Neural progenitor cell (in vitro differentiated cells): Measurements from ENCODE around the gene L3HYPDH. TPM values are rescaled to one million over a fixed set of nuclear protein-coding genes. Genes with fewer than 3 reads are reported as not detected.

ENCODE experiments used
- DNase-seq: peaks from one replicate; pipeline ENCODE4 v3.0.0-alpha.2; 2016; ENCODE audit warnings: low spot score
- H2AFZ ChIP-seq: fragments of 200-600 bp; sonication (generic); replicated peaks from 2 replicates; pipeline ENCODE4 v1.6.1; 2016; ENCODE audit warnings: antibody characterized with exemption
- H3F3A ChIP-seq: fragments of 200-600 bp; sonication (generic); 2 replicates; pipeline ENCODE4 v1.6.1; 2016; ENCODE audit warnings: antibody characterized with exemption, low read depth
- H3K27ac ChIP-seq: fragments of 200-600 bp; sonication (generic); 2 replicates; pipeline ENCODE4 v1.5.1; 2016; ENCODE audit warnings: mild to moderate bottlenecking
- H3K27me3 ChIP-seq: fragments of 200-600 bp; sonication (generic); 2 replicates; pipeline ENCODE4 v1.6.1; 2016; ENCODE audit warnings: mild to moderate bottlenecking, moderate library complexity
- H3K36me3 ChIP-seq: fragments of 200-600 bp; sonication (generic); 2 replicates; pipeline ENCODE4 v1.5.1; 2016
- H3K4me1 ChIP-seq: fragments of 200-600 bp; sonication (generic); 2 replicates; pipeline ENCODE4 v1.6.1; 2016; ENCODE audit warnings: mixed run types
- H3K4me2 ChIP-seq: fragments of 200-600 bp; sonication (generic); 2 replicates; pipeline ENCODE4 v1.6.1; 2016
- H3K4me3 ChIP-seq: fragments of 200-600 bp; sonication (generic); 2 replicates; pipeline ENCODE4 v1.5.1; 2016
- H3K79me2 ChIP-seq: fragments of 200-600 bp; sonication (generic); 2 replicates; pipeline ENCODE4 v1.6.1; 2016; ENCODE audit warnings: low read depth
- H3K9ac ChIP-seq: fragments of 200-600 bp; sonication (generic); 2 replicates; pipeline ENCODE4 v1.6.1; 2016
- H3K9me3 ChIP-seq: fragments of 200-600 bp; sonication (generic); 2 replicates; pipeline ENCODE4 v1.5.1; 2016; ENCODE audit warnings: low read depth
- H4K20me1 ChIP-seq: fragments of 200-600 bp; sonication (generic); 2 replicates; pipeline ENCODE4 v1.6.1; 2016; ENCODE audit warnings: low read depth
- H3K27ac Mint-ChIP-seq: 3 replicates; pipeline ENCODE4 v1.8.0; 2021; ENCODE audit warnings: mixed read lengths
- H3K27me3 Mint-ChIP-seq: 2 replicates; pipeline ENCODE4 v1.8.0; 2022; ENCODE audit warnings: low read depth, mild to moderate bottlenecking, inconsistent platforms, moderate library complexity, mixed read lengths; ENCODE audit not compliant: insufficient read depth
- H3K36me3 Mint-ChIP-seq: 3 replicates; pipeline ENCODE4 v1.8.0; 2021; ENCODE audit warnings: mixed read lengths
- H3K4me1 Mint-ChIP-seq: 3 replicates; pipeline ENCODE4 v1.8.0; 2021; ENCODE audit warnings: mixed read lengths
- H3K4me3 Mint-ChIP-seq: 3 replicates; pipeline ENCODE4 v1.8.0; 2021; ENCODE audit warnings: mild to moderate bottlenecking, moderate library complexity, mixed read lengths
- H3K9me3 Mint-ChIP-seq: 3 replicates; pipeline ENCODE4 v1.8.0; 2020; ENCODE audit warnings: mixed read lengths
- CTCF ChIP-seq: fragments of 200-600 bp; sonication (generic); IDR thresholded peaks from 2 replicates; pipeline ENCODE4 v1.5.1; 2017; ENCODE audit warnings: antibody characterized with exemption, mild to moderate bottlenecking
- EZH2 ChIP-seq: fragments of 200-600 bp; sonication (generic); IDR thresholded peaks from 2 replicates; pipeline ENCODE4 v1.6.1; 2017; ENCODE audit warnings: antibody characterized with exemption, mild to moderate bottlenecking, moderate library complexity
- EZH2phosphoT487 ChIP-seq: fragments of 200-600 bp; sonication (generic); IDR thresholded peaks from 2 replicates; pipeline ENCODE4 v1.6.1; 2017; ENCODE audit warnings: antibody characterized with exemption
- total RNA-seq: library from RNA; depleted of rRNA; stranded (reverse); fragments of >200 nt; gene quantifications from 2 replicates; pipeline ENCODE4 v1.2.3, GENCODE V29; 2015; ENCODE audit warnings: low replicate concordance

Gene L3HYPDH
- total RNA-seq, 1 donor from 2014 or later, result 20.8 TPM

DNA sequence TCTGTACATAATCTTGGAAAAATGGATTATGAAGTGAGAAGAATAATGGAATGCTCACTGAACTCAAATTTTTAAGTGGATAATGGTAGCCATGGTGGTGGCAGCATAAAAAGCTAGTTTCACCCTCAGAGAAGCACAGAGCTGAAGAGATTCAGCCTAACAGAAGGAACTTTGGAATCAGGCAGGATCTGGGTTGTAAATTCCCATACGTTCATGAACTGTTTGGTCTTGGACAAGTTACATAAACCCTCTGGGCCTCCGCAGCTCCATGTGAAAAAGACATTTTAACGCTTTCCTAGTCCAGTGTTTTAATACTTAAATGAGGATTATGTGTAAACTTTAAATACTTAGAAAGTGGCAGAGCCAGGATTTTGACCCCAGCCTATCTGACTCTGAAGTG lies 26.8 kb upstream of the L3HYPDH start:
- H3K4me2 ChIP-seq, result no peak overlapping the region
- no peaks in the 10 kb centered on the region for H3K27me3 ChIP-seq
- peaks cover 22% of the 10 kb centered on the region for H3F3A ChIP-seq
- DNase-seq, result no peak
- Mint-ChIP-seq H3K27ac (no peak overlapping the region), H3K4me1 (peaks cover 14% of the 10 kb centered on the region), H3K27me3 (peaks cover 6% of the 10 kb centered on the region), H3K9me3 (peaks cover 8% of the 10 kb centered on the region), H3K36me3 (peaks cover 3% of the 10 kb centered on the region), H3K4me3 (no peak overlapping the region)
- H3K4me3 ChIP-seq, result no peak overlapping the region
- no peaks in the 10 kb centered on the region for H3K79me2 ChIP-seq
- TF ChIP-seq EZH2phosphoT487 (no peak), CTCF (no peak), EZH2 (no peak)
- no peaks in the 10 kb centered on the region for H4K20me1 ChIP-seq
- no peaks in the 10 kb centered on the region for H3K9me3 ChIP-seq
- H2AFZ ChIP-seq, result no peak overlapping the region
- H3K9ac ChIP-seq, result no peak overlapping the region
- H3K4me1 ChIP-seq, result peaks cover 12% of the 10 kb centered on the region
- H3K36me3 ChIP-seq, result no peaks in the 10 kb centered on the region
- no peak overlapping the region for H3K27ac ChIP-seq

DNA sequence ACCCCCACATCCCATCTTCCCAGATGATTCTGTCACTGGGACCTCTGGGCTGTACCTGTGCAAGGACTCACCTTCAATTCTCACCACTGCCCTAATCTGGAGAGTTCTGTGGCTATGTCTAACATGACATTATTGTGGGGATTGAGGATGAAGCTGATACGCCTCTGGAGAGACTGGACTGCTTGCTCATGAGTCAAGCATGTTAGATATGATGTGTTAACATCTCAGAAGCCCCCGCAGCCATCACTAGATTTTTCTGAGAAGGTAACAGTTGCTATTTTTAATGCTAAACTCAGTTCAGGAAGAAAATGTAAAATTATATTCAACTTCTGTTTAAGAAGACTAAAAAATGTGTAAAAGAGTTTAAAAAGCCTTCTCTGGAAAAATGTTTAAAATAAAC lies 25.8 kb upstream of the L3HYPDH start:
- Histone ChIP-seq H4K20me1 (no peaks in the 10 kb centered on the region), H2AFZ (no peak overlapping the region), H3F3A (peaks cover 22% of the 10 kb centered on the region), H3K9me3 (no peaks in the 10 kb centered on the region), H3K9ac (no peak overlapping the region), H3K4me2 (no peak overlapping the region), H3K4me3 (no peak overlapping the region), H3K36me3 (no peaks in the 10 kb centered on the region), H3K79me2 (no peaks in the 10 kb centered on the region), H3K4me1 (peaks cover 12% of the 10 kb centered on the region), H3K27me3 (no peaks in the 10 kb centered on the region), H3K27ac (no peak overlapping the region)
- no peak overlapping the region for H3K4me3 Mint-ChIP-seq
- peaks cover 3% of the 10 kb centered on the region for H3K36me3 Mint-ChIP-seq
- TF ChIP-seq EZH2, result no peak
- TF ChIP-seq EZH2phosphoT487, result no peak
- TF ChIP-seq CTCF, result no peak
- H3K4me1 Mint-ChIP-seq, result peaks cover 14% of the 10 kb centered on the region
- no peak for DNase-seq
- peaks cover 8% of the 10 kb centered on the region for H3K9me3 Mint-ChIP-seq
- peaks cover 6% of the 10 kb centered on the region for H3K27me3 Mint-ChIP-seq
- no peak overlapping the region for H3K27ac Mint-ChIP-seq

- Mint-ChIP-seq H3K27ac (no peak overlapping the region), H3K4me3 (no peak overlapping the region), H3K4me1 (peaks cover 14% of the 10 kb centered on the region), H3K27me3 (peaks cover 6% of the 10 kb centered on the region), H3K9me3 (peaks cover 6% of the 10 kb centered on the region), H3K36me3 (peaks cover 3% of the 10 kb centered on the region)
- H3K4me1 ChIP-seq, result peaks cover 12% of the 10 kb centered on the region
- no peaks in the 10 kb centered on the region for H4K20me1 ChIP-seq
- H3K27me3 ChIP-seq, result no peaks in the 10 kb centered on the region
- H3K79me2 ChIP-seq, result no peaks in the 10 kb centered on the region
- peaks cover 4% of the 10 kb centered on the region for H3K36me3 ChIP-seq
- H3K9ac ChIP-seq, result no peak overlapping the region
- H3K9me3 ChIP-seq, result no peaks in the 10 kb centered on the region
- H3K4me2 ChIP-seq, result no peak overlapping the region
- no peak for TF ChIP-seq CTCF
- no peak for TF ChIP-seq EZH2
- H3K4me3 ChIP-seq, result no peak overlapping the region
- peaks cover 22% of the 10 kb centered on the region for H3F3A ChIP-seq
- H2AFZ ChIP-seq, result no peak overlapping the region
- DNase-seq, result no peak
- H3K27ac ChIP-seq, result no peak overlapping the region
These were observed 24.9 kb upstream of the L3HYPDH start for GRCh38 chr14:59509101-59509500.

GRCh38 chr14:59507752-59508103 lies 23.5 kb upstream of the L3HYPDH start:
- no peak for DNase-seq
- Mint-ChIP-seq H3K27me3 (peaks cover 6% of the 10 kb centered on the region), H3K4me1 (peaks cover 11% of the 10 kb centered on the region), H3K9me3 (peaks cover under 1% of the 10 kb centered on the region), H3K27ac (no peak overlapping the region), H3K4me3 (no peak overlapping the region), H3K36me3 (no peaks in the 10 kb centered on the region)
- no peaks in the 10 kb centered on the region for H3K9me3 ChIP-seq
- no peak overlapping the region for H3K4me2 ChIP-seq
- no peaks in the 10 kb centered on the region for H3K27me3 ChIP-seq
- H3F3A ChIP-seq, result peaks cover 21% of the 10 kb centered on the region
- H4K20me1 ChIP-seq, result no peaks in the 10 kb centered on the region
- H3K79me2 ChIP-seq, result no peaks in the 10 kb centered on the region
- no peak overlapping the region for H3K9ac ChIP-seq
- H3K36me3 ChIP-seq, result peaks cover 8% of the 10 kb centered on the region
- no peak overlapping the region for H3K27ac ChIP-seq
- H3K4me1 ChIP-seq, result peaks cover 12% of the 10 kb centered on the region
- TF ChIP-seq EZH2, result no peak
- TF ChIP-seq CTCF, result no peak
- no peak overlapping the region for H3K4me3 ChIP-seq
- H2AFZ ChIP-seq, result no peak overlapping the region
